ENCODE measurements around the gene CERS4. TPM values are rescaled to one million over a fixed set of nuclear protein-coding genes. Genes with fewer than 3 reads are reported as not detected.

CERS4 gene
- total and polyA plus RNA-seq, 10 of the 15 experiments (the other 5 are each of a cell fraction or from before 2014, with no cell fraction given) = 0.34 to 62.1 (median 20.7) TPM

- TF ChIP-seq ZNF274 (IDR thresholded peaks at IDR 0.05; ENCODE audit: insufficient read depth, insufficient read length) (no peak), MYB (IDR thresholded peaks at IDR 0.05; ENCODE audit: borderline replicate concordance, low read depth, low read length) (no peak), ZBTB4 (CRISPR knock-in tag; IDR thresholded peaks at IDR 0.05) (no peak), NKRF (conservative IDR thresholded peaks at IDR 0.05) (no peak)
Measured at GRCh38 chr19:8256276-8257051, 47.3 kb downstream of the CERS4 start (continued).

- Histone ChIP-seq H2AFZ (ENCODE audit: control insufficient read depth, low read depth, low read length) (no peak overlapping the region), H4K20me1 (ENCODE audit: control insufficient read depth, insufficient read depth) (no peaks in the 10 kb centered on the region), H3K4me3 (no peak overlapping the region), H3K27me3 (replicated peaks in 1 of 2; ENCODE audit: control insufficient read depth in 2 of 2, insufficient read depth in 2 of 2, low read length in 1 of 2) (no peaks in the 10 kb centered on the region), H3K36me3 (ENCODE audit: control insufficient read depth in 2 of 2, insufficient read depth in 2 of 2, low read length in 1 of 2) (peaks cover 14 to 21% of the 10 kb centered on the region in 2 experiments; a peak in 3 of 4 replicates), H3K4me1 (ENCODE audit: control insufficient read depth, insufficient read depth, low read length) (no peaks in the 10 kb centered on the region), H3K27ac (ENCODE audit: control insufficient read depth, insufficient read depth) (no peak overlapping the region), H3K9me3 (replicated peaks; ENCODE audit: control insufficient read depth, insufficient read depth, low read length) (no peaks in the 10 kb centered on the region), H3K9ac (ENCODE audit: control insufficient read depth, insufficient read depth, low read length) (no peak overlapping the region), H3K4me2 (ENCODE audit: control insufficient read depth, insufficient read depth) (no peak overlapping the region), H3K79me2 (ENCODE audit: control insufficient read depth, insufficient read depth, low read length) (no peaks in the 10 kb centered on the region)
- BruUV-seq (replicated peaks) = no TSS peak
- no peak for ATAC-seq
- intact Hi-C loops (cut with micrococcal nuclease; ENCODE audit: unreplicated experiment) = no loop called here
- WGBS (ENCODE audit: insufficient coverage, insufficient replicate concordance, low lambda C conversion rate, missing lambda C conversion rate) = 71% methylated on average over 5 of the region's 5 CpGs
- CTCF ChIA-PET = interaction anchor here (0.9 to 1.5 kb wide), 2 partner anchors 98 to 314 kb away, joined by 5 to 6 read pairs; partner anchors contain the start of gene TIMM44
- in situ Hi-C loops (cut with MboI) = loop anchor here (10.0 kb wide), 2 partner anchors 242 to 312 kb away; partner anchors contain the start of gene TIMM44
- RAD21 ChIA-PET (ENCODE audit: unreplicated experiment) = interaction anchor here (1.4 kb wide), 1 partner anchor 98 kb away, joined by 4 read pairs; no protein-coding TSS in a partner anchor
- POLR2A ChIA-PET = no interaction called here
- SMC1A ChIA-PET (ENCODE audit: uncharacterized antibody, unreplicated experiment) = no interaction called here
- no peak for DNase-seq (ENCODE audit: low read depth, low spot score)
- no peak for FAIRE-seq
- TF ChIP-seq PBX3 (IDR thresholded peaks at IDR 0.05; ENCODE audit: insufficient replicate concordance, low read depth, low read length) (no peak), NBN (IDR thresholded peaks at IDR 0.05) (no peak), REST (IDR thresholded peaks at IDR 0.05; ENCODE audit: low read depth, low read length) (no peak), RUNX3 (IDR thresholded peaks at IDR 0.05; ENCODE audit: low read length) (no peak), FOS (IDR thresholded peaks at IDR 0.05; ENCODE audit: borderline replicate concordance, extremely low read depth, insufficient read length) (no peak), CBX5 (IDR thresholded peaks at IDR 0.05; ENCODE audit: low read depth) (no peak), CEBPB (IDR thresholded peaks at IDR 0.05; ENCODE audit: borderline replicate concordance in 1 of 2, low read depth in 2 of 2, low read length in 2 of 2) (no peak)
Measured at GRCh38 chr19:8257052-8257443, 47.9 kb downstream of the CERS4 start.
